Ectodermal cell (in vitro differentiated cells): ENCODE data around the gene B4GALT1.

Experiments used
- H3K27ac ChIP-seq: 2 replicates; pipeline ENCODE4 v1.7.0; 2013; ENCODE audit warnings: mild to moderate bottlenecking, low read depth, low read length; ENCODE audit not compliant: insufficient read depth, poor library complexity, severe bottlenecking
- H3K27me3 ChIP-seq: 2 replicates; pipeline ENCODE4 v1.7.0; 2013; ENCODE audit warnings: mild to moderate bottlenecking, low read length; ENCODE audit not compliant: insufficient read depth, control insufficient read depth, poor library complexity, severe bottlenecking
- H3K36me3 ChIP-seq: one replicate; pipeline ENCODE4 v1.7.0; 2013; ENCODE audit warnings: low read length; ENCODE audit not compliant: control insufficient read depth, insufficient read depth
- H3K4me1 ChIP-seq: one replicate; pipeline ENCODE4 v1.7.0; 2013; ENCODE audit warnings: low read length; ENCODE audit not compliant: control insufficient read depth, insufficient read depth
- H3K4me3 ChIP-seq: 2 replicates; pipeline ENCODE4 v1.7.0; 2013; ENCODE audit warnings: low read depth, low read length, control low read depth; ENCODE audit not compliant: insufficient read depth
- H3K9me3 ChIP-seq: 2 replicates; pipeline ENCODE4 v1.7.0; 2013; ENCODE audit warnings: mild to moderate bottlenecking, low read length, moderate library complexity; ENCODE audit not compliant: control insufficient read depth
- WGBS, 2 experiments: methylation state at CpG; one replicate each; pipeline ENCODE4 v1.1.7; 2013; ENCODE audit warnings: missing lambda C conversion rate in 2 of 2; 5-methylcytosine and 5-hydroxymethylcytosine counted together

B4GALT1 gene

GRCh38 chr9:33120620-33121019, 46.5 kb downstream of the B4GALT1 start:
- H3K9me3 ChIP-seq = no peaks in the 10 kb centered on the region
- no peaks in the 10 kb centered on the region for H3K27me3 ChIP-seq
- H3K4me3 ChIP-seq = no peak overlapping the region
- WGBS, 2 experiments = 83 to 88% methylated on average over 1 of the region's 1 CpG
- H3K36me3 ChIP-seq = no peaks in the 10 kb centered on the region
- no peaks in the 10 kb centered on the region for H3K4me1 ChIP-seq
- no peak overlapping the region for H3K27ac ChIP-seq

GRCh38 chr9:33117796-33118195, 49.3 kb downstream of the B4GALT1 start:
- no peaks in the 10 kb centered on the region for H3K27me3 ChIP-seq
- H3K9me3 ChIP-seq = no peaks in the 10 kb centered on the region
- no peaks in the 10 kb centered on the region for H3K4me1 ChIP-seq
- WGBS, 2 experiments = 89 to 92% methylated on average over 3 to 4 of the region's 4 CpGs
- H3K36me3 ChIP-seq = no peaks in the 10 kb centered on the region
- no peak overlapping the region for H3K27ac ChIP-seq
- H3K4me3 ChIP-seq = no peak overlapping the region

GRCh38 chr9:33117306-33117705, 49.8 kb downstream of the B4GALT1 start:
- H3K27ac ChIP-seq = no peak overlapping the region
- WGBS, 2 experiments = 91 to 95% methylated on average over 1 of the region's 1 CpG
- H3K9me3 ChIP-seq = no peaks in the 10 kb centered on the region
- no peak overlapping the region for H3K4me3 ChIP-seq
- no peaks in the 10 kb centered on the region for H3K4me1 ChIP-seq
- no peaks in the 10 kb centered on the region for H3K36me3 ChIP-seq
- H3K27me3 ChIP-seq = no peaks in the 10 kb centered on the region

GRCh38 chr9:33116860-33117259, 50.3 kb downstream of the B4GALT1 start:
- no peak overlapping the region for H3K27ac ChIP-seq
- no peak overlapping the region for H3K4me3 ChIP-seq
- no peaks in the 10 kb centered on the region for H3K4me1 ChIP-seq
- H3K36me3 ChIP-seq = no peaks in the 10 kb centered on the region
- no peaks in the 10 kb centered on the region for H3K27me3 ChIP-seq
- WGBS, 2 experiments = 87 to 96% methylated on average over 2 of the region's 2 CpGs
- no peaks in the 10 kb centered on the region for H3K9me3 ChIP-seq

- H3K9me3 ChIP-seq = no peaks in the 10 kb centered on the region
- H3K27ac ChIP-seq = no peak overlapping the region
- 91 to 93% methylated on average over 3 of the region's 3 CpGs for WGBS, 2 experiments
- H3K27me3 ChIP-seq = no peaks in the 10 kb centered on the region
- H3K4me1 ChIP-seq = no peaks in the 10 kb centered on the region
- H3K4me3 ChIP-seq = no peak overlapping the region
- H3K36me3 ChIP-seq = no peaks in the 10 kb centered on the region
Measured at GRCh38 chr9:33114746-33115145, 52.4 kb downstream of the B4GALT1 start.

- H3K9me3 ChIP-seq = no peaks in the 10 kb centered on the region
- no peaks in the 10 kb centered on the region for H3K36me3 ChIP-seq
- WGBS, 2 experiments = 93 to 95% methylated on average over 11 of the region's 11 CpGs
- H3K27ac ChIP-seq = no peak overlapping the region
- no peaks in the 10 kb centered on the region for H3K27me3 ChIP-seq
- H3K4me1 ChIP-seq = no peaks in the 10 kb centered on the region
- no peak overlapping the region for H3K4me3 ChIP-seq
Measured at GRCh38 chr9:33113799-33114547, 53.2 kb downstream of the B4GALT1 start.

GRCh38 chr9:33112094-33112493, 55.0 kb downstream of the B4GALT1 start:
- H3K27me3 ChIP-seq = no peaks in the 10 kb centered on the region
- no peak overlapping the region for H3K27ac ChIP-seq
- WGBS, 2 experiments = 80 to 82% methylated on average over 4 of the region's 4 CpGs
- no peaks in the 10 kb centered on the region for H3K9me3 ChIP-seq
- peaks cover 4% of the 10 kb centered on the region for H3K4me1 ChIP-seq
- H3K36me3 ChIP-seq = no peaks in the 10 kb centered on the region
- no peak overlapping the region for H3K4me3 ChIP-seq

- no peaks in the 10 kb centered on the region for H3K9me3 ChIP-seq
- 82 to 85% methylated on average over 5 of the region's 5 CpGs for WGBS, 2 experiments
- no peaks in the 10 kb centered on the region for H3K27me3 ChIP-seq
- peaks cover 8% of the 10 kb centered on the region for H3K4me1 ChIP-seq
- H3K36me3 ChIP-seq = no peaks in the 10 kb centered on the region
- no peak overlapping the region for H3K4me3 ChIP-seq
- no peak overlapping the region for H3K27ac ChIP-seq
Measured at GRCh38 chr9:33111631-33112030, 55.5 kb downstream of the B4GALT1 start.

- H3K4me1 ChIP-seq = peaks cover 8% of the 10 kb centered on the region
- H3K9me3 ChIP-seq = no peaks in the 10 kb centered on the region
- no peak overlapping the region for H3K27ac ChIP-seq
- H3K27me3 ChIP-seq = no peaks in the 10 kb centered on the region
- 95 to 99% methylated on average over 5 of the region's 5 CpGs for WGBS, 2 experiments
- H3K4me3 ChIP-seq = no peak overlapping the region
- no peaks in the 10 kb centered on the region for H3K36me3 ChIP-seq
Measured at GRCh38 chr9:33110686-33111085, 56.5 kb downstream of the B4GALT1 start.

- no peak overlapping the region for H3K4me3 ChIP-seq
- H3K4me1 ChIP-seq = peaks cover 8% of the 10 kb centered on the region
- 100% methylated on average over 1 of the region's 1 CpG; no CpG with 5 or more reads in 1 of the 2 experiments for WGBS, 2 experiments
- no peaks in the 10 kb centered on the region for H3K9me3 ChIP-seq
- H3K27me3 ChIP-seq = no peaks in the 10 kb centered on the region
- no peak overlapping the region for H3K27ac ChIP-seq
- no peaks in the 10 kb centered on the region for H3K36me3 ChIP-seq
Measured at GRCh38 chr9:33109850-33110595, 57.1 kb downstream of the B4GALT1 start.
